ENCODE data around the gene CADPS.

DNA sequence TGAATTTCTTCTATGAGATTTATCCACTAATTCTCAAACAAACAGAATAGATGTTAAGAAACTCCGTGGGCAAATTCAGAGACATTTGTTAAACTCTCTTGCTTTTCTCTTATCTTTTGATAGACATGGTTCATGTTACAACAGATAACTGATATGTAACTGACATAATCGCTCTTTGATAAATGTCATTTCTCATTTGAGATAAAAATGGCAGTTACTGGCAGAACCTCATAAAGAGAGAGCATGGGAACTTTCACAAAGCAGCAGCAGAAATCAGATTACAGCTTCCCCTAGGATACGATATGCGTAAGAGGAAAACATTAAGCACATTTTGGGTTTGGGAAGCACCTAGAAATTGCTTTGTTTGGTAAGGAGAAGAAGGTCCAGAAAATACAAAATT, 126.1 kb downstream of the CADPS start:
- no peak for TF ChIP-seq EZH2 (IDR thresholded peaks at IDR 0.05; ENCODE audit: low read depth)
- TF ChIP-seq CTCF (conservative IDR thresholded peaks at IDR 0.05): no peak

Measured in PC-9 (cell line).